Liver (tissue), 9 donors: ENCODE measurements around the gene HDAC5. TPM values are rescaled to one million over a fixed set of nuclear protein-coding genes. Genes with fewer than 3 reads are reported as not detected.

ENCODE experiments used
- DNase-seq: peaks from one replicate; pipeline ENCODE4 v3.0.0-alpha.2; 2017; ENCODE audit warnings: low spot score
- H3K27ac ChIP-seq, 2 donors: one replicate each; pipeline ENCODE4 v1.7.0; 2013; ENCODE audit warnings: inconsistent platforms in 2 of 2, low read length in 2 of 2, control low read depth in 1 of 2, low read depth in 1 of 2, mild to moderate bottlenecking in 1 of 2
- H3K27me3 ChIP-seq, 4 donors: one replicate each; pipeline versions ENCODE4 v1.6.1 to v1.7.0; 2013; ENCODE audit warnings: low read length in 3 of 4, inconsistent platforms in 1 of 4, mild to moderate bottlenecking in 1 of 4, moderate library complexity in 1 of 4; ENCODE audit not compliant: control insufficient read depth in 4 of 4, insufficient read depth in 4 of 4
- H3K36me3 ChIP-seq, 4 donors: one replicate each; pipeline versions ENCODE4 v1.6.1 to v1.7.0; 2013; ENCODE audit warnings: low read length in 3 of 4, mild to moderate bottlenecking in 3 of 4, low read depth in 1 of 4, moderate library complexity in 1 of 4; ENCODE audit not compliant: control insufficient read depth in 4 of 4, insufficient read depth in 3 of 4
- H3K4me1 ChIP-seq, 4 donors: one replicate each; pipeline versions ENCODE4 v1.6.1 to v1.7.0; 2013; ENCODE audit warnings: low read length in 3 of 4, mild to moderate bottlenecking in 3 of 4, moderate library complexity in 1 of 4; ENCODE audit not compliant: control insufficient read depth in 4 of 4, insufficient read depth in 4 of 4
- H3K4me3 ChIP-seq, 3 donors: one replicate each; pipeline versions ENCODE4 v1.6.1 to v1.7.0; 2013; ENCODE audit warnings: low read length in 3 of 3, control low read depth in 1 of 3, low read depth in 1 of 3, mild to moderate bottlenecking in 1 of 3
- H3K9ac ChIP-seq, 2 donors: one replicate each; pipeline ENCODE4 v1.7.0; 2013; ENCODE audit warnings: low read length in 2 of 2, mild to moderate bottlenecking in 2 of 2, moderate library complexity in 2 of 2, control low read depth in 1 of 2, low read depth in 1 of 2
- H3K9me3 ChIP-seq, 4 donors: one replicate each; pipeline versions ENCODE4 v1.6.1 to v1.7.0; 2013; ENCODE audit warnings: low read length in 3 of 4; ENCODE audit not compliant: control insufficient read depth in 4 of 4
- ATF3 ChIP-seq: IDR thresholded peaks from 2 replicates; pipeline ENCODE4 v1.6.1; 2016; ENCODE audit warnings: antibody characterized with exemption
- CTCF ChIP-seq: fragments of 150-350 bp; IDR thresholded peaks from 2 replicates; pipeline ENCODE4 v1.5.1; 2017; ENCODE audit warnings: improper control_type of control experiment, low read depth, low read length; ENCODE audit not compliant: missing input control
- EGR1 ChIP-seq, 2 donors: IDR thresholded peaks; 2 replicates each; pipeline ENCODE4 v1.6.1; 2016 to 2018; ENCODE audit warnings: antibody characterized with exemption in 2 of 2, low read depth in 2 of 2
- FOXA1 ChIP-seq: IDR thresholded peaks from 2 replicates; pipeline ENCODE4 v1.6.1; 2016; ENCODE audit warnings: antibody characterized with exemption
- FOXA2 ChIP-seq: IDR thresholded peaks from 2 replicates; pipeline ENCODE4 v1.6.1; 2016; ENCODE audit warnings: antibody characterized with exemption
- HNF4A ChIP-seq, 2 donors: conservative IDR thresholded peaks; 2 replicates each; pipeline ENCODE4 v1.6.1; 2016; ENCODE audit warnings: antibody characterized with exemption in 2 of 2, mild to moderate bottlenecking in 2 of 2
- HNF4G ChIP-seq: IDR thresholded peaks from 2 replicates; pipeline ENCODE4 v1.6.1; 2016; ENCODE audit warnings: antibody characterized with exemption
- JUND ChIP-seq, 2 donors: IDR thresholded peaks; 2 replicates each; pipeline ENCODE4 v1.6.1; 2016; ENCODE audit warnings: antibody characterized with exemption in 2 of 2
- NR2F2 ChIP-seq: IDR thresholded peaks from 2 replicates; pipeline ENCODE4 v1.6.1; 2016; ENCODE audit warnings: antibody characterized with exemption
- RAD21 ChIP-seq, 2 donors: IDR thresholded peaks; 2 replicates each; pipeline ENCODE4 v1.6.1; 2016; ENCODE audit warnings: antibody characterized with exemption in 2 of 2, mild to moderate bottlenecking in 2 of 2
- RXRA ChIP-seq, 2 donors: IDR thresholded peaks; 2 replicates each; pipeline ENCODE4 v1.6.1; 2017 to 2018; ENCODE audit warnings: antibody characterized with exemption in 2 of 2, mild to moderate bottlenecking in 1 of 2
- SP1 ChIP-seq: IDR thresholded peaks from 2 replicates; pipeline ENCODE4 v1.6.1; 2018; ENCODE audit warnings: antibody characterized with exemption, mild to moderate bottlenecking
- TAF1 ChIP-seq: conservative IDR thresholded peaks from 2 replicates; pipeline ENCODE4 v1.6.1; 2016; ENCODE audit warnings: antibody characterized with exemption, mild to moderate bottlenecking
- YY1 ChIP-seq: IDR thresholded peaks from 2 replicates; pipeline ENCODE4 v1.6.1; 2016; ENCODE audit warnings: antibody characterized with exemption, mild to moderate bottlenecking
- ZBTB33 ChIP-seq: IDR thresholded peaks from 2 replicates; pipeline ENCODE4 v1.6.1; 2016; ENCODE audit warnings: antibody characterized with exemption
- WGBS: extraction: QIAGEN DNeasy Blood & Tissue Kit; methylation state at CpG from one replicate; pipeline ENCODE4 v1.1.7; 2013; 5-methylcytosine and 5-hydroxymethylcytosine counted together
- polyA plus RNA-seq, 2 donors: library from polyadenylated mRNA; stranded (reverse) in 1 of 2; unstranded in 1 of 2; fragments of 200-250 nt in 1 of 2; fragments of >200 nt in 1 of 2; fragmentation: Nextera tagmentation in 1 of 2; extraction: Ambion mirVana in 1 of 2; gene quantifications; one replicate each; pipeline versions ENCODE4 v1.2.1 to v1.2.3, GENCODE V29; 2013 to 2015
- total RNA-seq, 2 donors: library from RNA; depleted of rRNA; stranded (reverse); fragments of >200 nt; gene quantifications; one replicate each; pipeline ENCODE4 v1.2.3, GENCODE V29; 2014
- TF ChIP-seq, protein P1 (sequence below): IDR thresholded peaks from 2 replicates; pipeline ENCODE4 v1.6.1; 2016; ENCODE audit warnings: antibody characterized with exemption, mild to moderate bottlenecking
- donor health status: healthy.
- donor health status: healthy.
- donor health status: healthy.
- donor health status: healthy.
- donor health status: healthy.

The HDAC5 gene
- total and polyA plus RNA-seq, 4 donors, result 5.8 to 20.3 (median 14.4) TPM

GRCh38 chr17:44130693-44131349 lies 7.4 kb upstream of the HDAC5 start:
- Histone ChIP-seq H3K4me1 (no peaks in the 10 kb centered on the region), H3K4me3 (no peak overlapping the region), H3K9me3 (no peaks in the 10 kb centered on the region), H3K9ac (no peak overlapping the region), H3K36me3 (no peaks in the 10 kb centered on the region), H3K27ac (no peak overlapping the region), H3K27me3 (no peaks in the 10 kb centered on the region)
- no peak for DNase-seq
- 91% methylated on average over 5 of the region's 5 CpGs for WGBS
- no peak for TF ChIP-seq ZBTB33
- no peak for TF ChIP-seq RXRA (IDR thresholded peaks at IDR 0.05)
- TF ChIP-seq FOXA1, result no peak
- no peak for TF ChIP-seq HNF4G
- no peak for TF ChIP-seq FOXA2
- no peak for TF ChIP-seq JUND (IDR thresholded peaks at IDR 0.05)
- no peak for TF ChIP-seq NR2F2
- no peak for TF ChIP-seq TAF1
- TF ChIP-seq HNF4A (conservative IDR thresholded peaks at IDR 0.05), result no peak
- TF ChIP-seq, protein P1, sequence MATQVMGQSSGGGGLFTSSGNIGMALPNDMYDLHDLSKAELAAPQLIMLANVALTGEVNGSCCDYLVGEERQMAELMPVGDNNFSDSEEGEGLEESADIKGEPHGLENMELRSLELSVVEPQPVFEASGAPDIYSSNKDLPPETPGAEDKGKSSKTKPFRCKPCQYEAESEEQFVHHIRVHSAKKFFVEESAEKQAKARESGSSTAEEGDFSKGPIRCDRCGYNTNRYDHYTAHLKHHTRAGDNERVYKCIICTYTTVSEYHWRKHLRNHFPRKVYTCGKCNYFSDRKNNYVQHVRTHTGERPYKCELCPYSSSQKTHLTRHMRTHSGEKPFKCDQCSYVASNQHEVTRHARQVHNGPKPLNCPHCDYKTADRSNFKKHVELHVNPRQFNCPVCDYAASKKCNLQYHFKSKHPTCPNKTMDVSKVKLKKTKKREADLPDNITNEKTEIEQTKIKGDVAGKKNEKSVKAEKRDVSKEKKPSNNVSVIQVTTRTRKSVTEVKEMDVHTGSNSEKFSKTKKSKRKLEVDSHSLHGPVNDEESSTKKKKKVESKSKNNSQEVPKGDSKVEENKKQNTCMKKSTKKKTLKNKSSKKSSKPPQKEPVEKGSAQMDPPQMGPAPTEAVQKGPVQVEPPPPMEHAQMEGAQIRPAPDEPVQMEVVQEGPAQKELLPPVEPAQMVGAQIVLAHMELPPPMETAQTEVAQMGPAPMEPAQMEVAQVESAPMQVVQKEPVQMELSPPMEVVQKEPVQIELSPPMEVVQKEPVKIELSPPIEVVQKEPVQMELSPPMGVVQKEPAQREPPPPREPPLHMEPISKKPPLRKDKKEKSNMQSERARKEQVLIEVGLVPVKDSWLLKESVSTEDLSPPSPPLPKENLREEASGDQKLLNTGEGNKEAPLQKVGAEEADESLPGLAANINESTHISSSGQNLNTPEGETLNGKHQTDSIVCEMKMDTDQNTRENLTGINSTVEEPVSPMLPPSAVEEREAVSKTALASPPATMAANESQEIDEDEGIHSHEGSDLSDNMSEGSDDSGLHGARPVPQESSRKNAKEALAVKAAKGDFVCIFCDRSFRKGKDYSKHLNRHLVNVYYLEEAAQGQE, result no peak
- TF ChIP-seq SP1, result no peak

DNA sequence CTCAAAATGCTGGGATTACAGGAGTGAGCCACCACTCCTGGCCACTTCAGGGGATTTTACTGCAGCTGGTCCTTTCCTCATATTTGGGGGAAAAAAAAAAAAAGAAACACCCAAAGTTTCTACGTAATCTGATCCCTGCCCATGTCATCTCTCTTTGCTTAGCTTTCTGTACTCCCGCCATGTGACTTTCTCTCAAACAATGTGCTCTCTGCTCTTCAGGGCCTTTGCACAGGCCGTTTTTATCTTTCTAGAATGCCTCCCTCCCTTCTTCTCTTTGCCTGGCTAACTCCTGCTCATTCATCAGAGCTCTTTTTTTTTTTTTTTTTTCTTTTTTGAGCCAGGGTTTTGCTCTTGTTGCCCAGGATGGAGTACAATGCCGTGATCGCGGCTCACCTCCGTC lies 4.9 kb upstream of the HDAC5 start:
- WGBS, result 95% methylated on average over 7 of the region's 7 CpGs
- no peak for DNase-seq
- H3K4me3 ChIP-seq, result no peak overlapping the region
- H3K9me3 ChIP-seq, result no peaks in the 10 kb centered on the region
- H3K27me3 ChIP-seq, result no peaks in the 10 kb centered on the region
- H3K9ac ChIP-seq, result no peak overlapping the region
- H3K4me1 ChIP-seq, result peaks cover 0 to 7% (median 2%) of the 10 kb centered on the region in 4 donors
- no peak overlapping the region for H3K27ac ChIP-seq
- TF ChIP-seq HNF4G (no peak), EGR1 (IDR thresholded peaks at IDR 0.05; ENCODE audit: low read depth in 2 of 2) (no peak), RAD21 (IDR thresholded peaks at IDR 0.05) (no peak), ATF3 (no peak), CTCF (no peak), YY1 (no peak), TAF1 (no peak), FOXA2 (no peak)
- H3K36me3 ChIP-seq, result no peaks in the 10 kb centered on the region
